Ovary (tissue), 9 donors: ENCODE data around the gene DSCAM. TPM values are rescaled to one million over a fixed set of nuclear protein-coding genes. Genes with fewer than 3 reads are reported as not detected.

ENCODE experiments used
- DNase-seq, 5 donors: peaks; one replicate each; pipeline ENCODE4 v3.0.0-alpha.2; 2019 to 2020
- H3K27ac ChIP-seq, 2 donors: fragments of 200-600 bp; one replicate each; pipeline versions ENCODE4 v1.5.1 to v1.8.0; 2019 to 2022
- H3K27me3 ChIP-seq: fragments of 200-600 bp; one replicate; pipeline ENCODE4 v1.8.0; 2022
- H3K36me3 ChIP-seq: fragments of 200-600 bp; sonication (generic); one replicate; pipeline ENCODE4 v1.5.1; 2019
- H3K4me1 ChIP-seq: one replicate; pipeline ENCODE4 v1.8.1; 2013; ENCODE audit warnings: mild to moderate bottlenecking, moderate library complexity; ENCODE audit not compliant: insufficient read depth
- H3K4me3 ChIP-seq: fragments of 200-600 bp; sonication (generic); one replicate; pipeline ENCODE4 v1.5.1; 2017
- H3K9me3 ChIP-seq, 2 donors: fragments of 200-600 bp in 1 of 2; sonication (generic) in 1 of 2; one replicate each; pipeline versions ENCODE4 v1.5.1 to v1.8.1; 2013 to 2019; ENCODE audit warnings: mild to moderate bottlenecking in 1 of 2, moderate library complexity in 1 of 2
- CTCF ChIP-seq, 3 donors: fragments of 450-650 bp in 2 of 3; fragments of 200-600 bp in 1 of 3; IDR thresholded peaks; one replicate each; pipeline versions ENCODE4 v1.5.1 to v1.8.0; 2016 to 2022; ENCODE audit warnings: antibody characterized with exemption in 3 of 3, mild to moderate bottlenecking in 1 of 3
- EP300 ChIP-seq: sonication (generic); formaldehyde crosslinking; IDR thresholded peaks from one replicate; pipeline ENCODE4 v1.6.1; 2017; ENCODE audit warnings: antibody characterized with exemption
- POLR2A ChIP-seq: fragments of 450-650 bp; IDR thresholded peaks from one replicate; pipeline ENCODE4 v1.6.1; 2017; ENCODE audit warnings: antibody characterized with exemption, mild to moderate bottlenecking, moderate library complexity
- WGBS, 3 donors: extraction: QIAGEN DNeasy Blood & Tissue Kit in 1 of 3; methylation state at CpG; one replicate each; pipeline versions ENCODE4 v1.1.5 to v1.1.7; 2013 to 2017; 5-methylcytosine and 5-hydroxymethylcytosine counted together
- intact Hi-C, 4 donors: fragments of 100-400 bp; cut with DNase I; formaldehyde crosslinking; loops; one replicate each; pipeline versions ENCODE4 v1.11.0 to v1.15.1; 2022 to 2023
- polyA plus RNA-seq, 2 donors: library from polyadenylated mRNA; stranded (reverse); fragments of 200-250 nt in 1 of 2; fragments of 350-450 nt in 1 of 2; fragmentation: Illumina TruSeq in 1 of 2; extraction: RNeasy Lipid Tissue Mini Kit (QIAGEN cat#74804) in 1 of 2; gene quantifications; one replicate each; pipeline ENCODE4 v1.2.3, GENCODE V29; 2013 to 2014
- total RNA-seq, 7 donors: library from RNA; depleted of rRNA in 2 of 7; stranded (reverse); fragments of >200 nt in 2 of 7; fragmentation: NEBNext Ultra II Directional in 3 of 7; extraction: Animal tissue kit (Norgen Biotek cat#: 25700) in 3 of 7; gene quantifications; one replicate each; pipeline versions ENCODE4 v1.1.0 to v1.2.4, GENCODE V29; 2016 to 2023
- donor health status: DM: no; HTN: no; CAD: no; lungs with moderate emphysema.
- donor health status: DM: no; HTN: no; CAD: no.
- donor health status: Bipolar disorder and iron deficiency.
- donor health status: DM: yes; HTN: yes; CAD: no.
- donor health status: DM: no; HTN: no; CAD: no.
- donor health status: DM: yes; HTN: yes; CAD: no.

DSCAM gene
- total and polyA plus RNA-seq, 9 donors: under 0.01 to 0.12 (median 0.04) TPM; not detected in 5

GRCh38 chr21:40622531-40622930, 224.4 kb downstream of the DSCAM start:
- TF ChIP-seq CTCF (IDR thresholded peaks at IDR 0.05): no peak
- no peak for TF ChIP-seq POLR2A
- TF ChIP-seq EP300: no peak
- H3K27me3 ChIP-seq: no peaks in the 10 kb centered on the region
- DNase-seq: no peak
- intact Hi-C loops: no loop called here
- 6 to 16% (median 13%) methylated on average over 4 of the region's 4 CpGs for WGBS, 3 donors
- H3K4me1 ChIP-seq: no peaks in the 10 kb centered on the region
- no peak overlapping the region for H3K4me3 ChIP-seq
- no peak overlapping the region for H3K27ac ChIP-seq
- no peaks in the 10 kb centered on the region for H3K36me3 ChIP-seq
- no peaks in the 10 kb centered on the region for H3K9me3 ChIP-seq

- 51 to 61% (median 55%) methylated on average over 7 of the region's 7 CpGs for WGBS, 3 donors
- DNase-seq: no peak
- H3K27me3 ChIP-seq: no peaks in the 10 kb centered on the region
- H3K4me1 ChIP-seq: no peaks in the 10 kb centered on the region
- no peaks in the 10 kb centered on the region for H3K9me3 ChIP-seq
- intact Hi-C loops: no loop called here
- no peaks in the 10 kb centered on the region for H3K36me3 ChIP-seq
- no peak overlapping the region for H3K4me3 ChIP-seq
- no peak overlapping the region for H3K27ac ChIP-seq
- TF ChIP-seq CTCF (IDR thresholded peaks at IDR 0.05): no peak
- no peak for TF ChIP-seq POLR2A
- no peak for TF ChIP-seq EP300
Measured at GRCh38 chr21:40620386-40621145, 226.4 kb downstream of the DSCAM start.

- 78 to 82% (median 80%) methylated on average over 14 of the region's 14 CpGs for WGBS, 3 donors
- no peaks in the 10 kb centered on the region for H3K27me3 ChIP-seq
- no peaks in the 10 kb centered on the region for H3K36me3 ChIP-seq
- no peak overlapping the region for H3K27ac ChIP-seq
- H3K4me1 ChIP-seq: no peaks in the 10 kb centered on the region
- no peak for DNase-seq
- no peak for TF ChIP-seq CTCF (IDR thresholded peaks at IDR 0.05)
- TF ChIP-seq POLR2A: no peak
- no peak for TF ChIP-seq EP300
- H3K9me3 ChIP-seq: no peaks in the 10 kb centered on the region
- intact Hi-C loops: no loop called here
- no peak overlapping the region for H3K4me3 ChIP-seq
Measured at GRCh38 chr21:40618191-40618973, 228.6 kb downstream of the DSCAM start.

- Histone ChIP-seq H3K4me3 (no peak overlapping the region), H3K36me3 (no peaks in the 10 kb centered on the region), H3K4me1 (no peaks in the 10 kb centered on the region), H3K27ac (no peak overlapping the region), H3K27me3 (no peaks in the 10 kb centered on the region), H3K9me3 (no peaks in the 10 kb centered on the region)
- DNase-seq: no peak
- intact Hi-C loops: no loop called here
- TF ChIP-seq CTCF (IDR thresholded peaks at IDR 0.05) (no peak), EP300 (no peak), POLR2A (no peak)
- WGBS, 3 donors: 68 to 77% (median 74%) methylated on average over 5 of the region's 5 CpGs
Measured at GRCh38 chr21:40616377-40616704, 230.6 kb downstream of the DSCAM start.
